Stimulated activated CD4-positive, alpha-beta T cell treated with anti-CD3 and anti-CD28 coated beads, TNF-alpha, amount 100 ng/mL, for 48 hours (primary cell): Measurements from ENCODE around the gene NLRP7.

Experiments
- DNase-seq, 3 donors: peaks; one replicate each; pipeline ENCODE4 v3.0.0-alpha.2; 2020; ENCODE audit warnings: low read depth in 3 of 3

Gene NLRP7

GRCh38 chr19:54873990-54874389 is 73.3 kb downstream of the NLRP7 start, which contains the start of gene FCAR:
FCAR (plus strand) TSS chr19:54874235; CDS start chr19:54874290, 55 bp downstream.
- no peak for DNase-seq
